GM12865 (cell line): ENCODE data around the gene AGBL4.
A peak's percentile ranks its signal among the peaks of the same experiment; 100 is the strongest.

Experiments used
- DNase-seq: peaks from one replicate; pipeline ENCODE4 v3.0.0; 2010; ENCODE audit warnings: low read depth
- H3K4me3 ChIP-seq: 2 replicates; pipeline ENCODE4 v1.5.1; 2011; ENCODE audit warnings: mild to moderate bottlenecking, low read depth, low read length, control low read depth
- CTCF ChIP-seq: IDR thresholded peaks from 2 replicates; pipeline ENCODE4 v1.5.1; 2011; ENCODE audit warnings: low read length, control low read depth, low read depth, inconsistent platforms; ENCODE audit not compliant: insufficient read depth; ENCODE audit errors: missing control alignments

Gene AGBL4

GRCh38 chr1:48758976-48759375, 1264.8 kb downstream of the AGBL4 start:
- no peak for DNase-seq
- no peak for TF ChIP-seq CTCF
- no peak overlapping the region for H3K4me3 ChIP-seq

- no peak for DNase-seq
- TF ChIP-seq CTCF: no peak
- no peak overlapping the region for H3K4me3 ChIP-seq
Measured at GRCh38 chr1:48757363-48757762, 1266.4 kb downstream of the AGBL4 start.

- DNase-seq: no peak
- no peak for TF ChIP-seq CTCF
Measured at GRCh38 chr1:48756683-48757316, 1267.0 kb downstream of the AGBL4 start.

GRCh38 chr1:48753293-48753692, 1270.5 kb downstream of the AGBL4 start:
- no peak overlapping the region for H3K4me3 ChIP-seq
- DNase-seq: no peak
- TF ChIP-seq CTCF: no peak

More at GRCh38 chr1:48756683-48757316, 1267.0 kb downstream of the AGBL4 start:
- H3K4me3 ChIP-seq: no peak overlapping the region

- peak; percentile 39 for DNase-seq
- H3K4me3 ChIP-seq: no peak overlapping the region
- no peak for TF ChIP-seq CTCF
Measured at GRCh38 chr1:48750109-48750508, 1273.6 kb downstream of the AGBL4 start.

GRCh38 chr1:48749068-48749467, 1274.7 kb downstream of the AGBL4 start:
- no peak for TF ChIP-seq CTCF
- no peak overlapping the region for H3K4me3 ChIP-seq
- DNase-seq: no peak

- H3K4me3 ChIP-seq: no peak overlapping the region
- DNase-seq: no peak
- TF ChIP-seq CTCF: no peak
Measured at GRCh38 chr1:48746906-48747305, 1276.8 kb downstream of the AGBL4 start.
